GM18526 (cell line): Measurements from ENCODE around the gene MKRN3.

Experiments
- POLR2A ChIP-seq: IDR thresholded peaks from 3 replicates; pipeline ENCODE4 v1.6.1; 2011; ENCODE audit not compliant: insufficient read length; ENCODE audit errors: extremely low read depth

MKRN3 gene

DNA sequence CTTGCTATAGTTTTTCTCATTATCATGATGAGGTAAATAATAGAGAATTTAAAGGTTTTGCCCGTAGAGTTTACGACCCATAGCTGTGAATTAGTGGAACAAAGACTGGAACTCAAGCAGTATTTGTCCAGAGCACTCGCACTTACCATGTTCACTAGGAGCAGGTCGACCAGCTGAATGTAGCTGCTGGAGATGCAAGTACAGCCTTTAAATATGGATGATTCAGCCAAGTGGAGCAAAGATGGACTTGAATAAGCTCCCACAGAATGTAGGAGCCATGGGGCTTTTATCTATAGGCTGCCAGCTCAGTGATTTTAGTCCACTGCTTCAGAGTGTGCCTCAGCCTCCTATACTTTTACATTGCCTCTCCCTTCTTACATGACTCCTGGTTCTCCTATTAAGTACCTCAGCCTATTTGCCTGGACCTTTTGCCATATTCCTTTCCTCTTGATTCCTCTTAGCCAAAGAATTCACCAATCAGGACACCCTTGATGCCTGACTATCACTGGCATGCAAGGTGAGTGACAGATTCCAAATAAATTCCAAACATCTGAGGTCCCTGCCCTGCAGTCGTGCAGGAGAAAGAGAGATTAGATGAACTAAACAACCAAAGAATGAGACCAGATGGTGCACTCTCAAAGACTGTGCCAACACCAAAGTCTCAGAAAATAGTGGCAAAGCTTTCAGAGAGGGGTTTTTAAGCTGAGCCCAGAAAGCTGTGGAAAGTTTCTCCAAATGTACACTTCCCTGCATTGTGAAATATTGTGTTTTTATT lies 3.9 kb downstream of the MKRN3 start:
- TF ChIP-seq POLR2A = no peak

DNA sequence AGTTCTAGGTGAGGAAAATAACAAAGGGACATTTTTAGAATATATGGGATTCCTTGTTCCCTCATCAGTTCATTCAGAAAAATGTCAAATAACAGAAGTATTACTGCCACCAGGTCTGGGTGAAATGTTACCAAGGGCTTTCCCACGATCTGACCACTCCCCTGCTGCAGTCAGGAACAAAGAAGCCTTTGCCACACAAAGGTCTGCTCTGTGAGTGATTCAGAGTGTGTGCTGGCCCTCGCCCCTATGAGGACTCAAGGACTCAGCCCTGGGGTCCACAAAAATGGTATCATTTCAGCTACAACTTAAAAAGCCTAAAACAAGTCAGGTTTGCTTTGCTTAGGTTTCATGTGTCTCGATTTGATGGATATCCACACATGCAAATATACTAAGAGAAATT lies 5.0 kb downstream of the MKRN3 start:
- no peak for TF ChIP-seq POLR2A

- no peak for TF ChIP-seq POLR2A
Observed at GRCh38 chr15:23572844-23573243, 7.4 kb downstream of the MKRN3 start.

- no peak for TF ChIP-seq POLR2A
Observed at GRCh38 chr15:23574742-23575141, 9.3 kb downstream of the MKRN3 start.

- no peak for TF ChIP-seq POLR2A
Observed at GRCh38 chr15:23576061-23576460, 10.6 kb downstream of the MKRN3 start.

GRCh38 chr15:23578521-23579150 lies 13.2 kb downstream of the MKRN3 start:
- TF ChIP-seq POLR2A = no peak

GRCh38 chr15:23588268-23588667 lies 22.8 kb downstream of the MKRN3 start:
- no peak for TF ChIP-seq POLR2A

DNA sequence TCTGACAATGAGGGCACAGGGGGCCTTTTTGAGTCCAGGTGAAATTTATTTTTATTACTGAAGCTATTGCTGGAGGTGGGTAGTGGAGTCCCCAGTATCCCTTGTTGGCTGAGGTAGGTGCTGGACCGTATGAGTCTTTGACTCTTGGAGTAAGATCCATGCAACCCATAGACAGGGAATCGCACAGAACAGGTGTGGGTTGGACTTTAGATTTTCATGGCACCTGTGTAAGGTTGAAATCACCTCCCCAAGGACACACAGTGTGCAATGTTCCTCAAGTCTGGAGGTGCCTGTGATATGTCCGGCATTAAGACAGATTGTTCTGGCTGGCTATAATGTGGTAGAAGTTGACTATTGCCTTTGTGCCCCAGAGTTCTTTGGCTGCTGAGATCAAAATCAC lies 23.5 kb downstream of the MKRN3 start:
- TF ChIP-seq POLR2A = no peak

DNA sequence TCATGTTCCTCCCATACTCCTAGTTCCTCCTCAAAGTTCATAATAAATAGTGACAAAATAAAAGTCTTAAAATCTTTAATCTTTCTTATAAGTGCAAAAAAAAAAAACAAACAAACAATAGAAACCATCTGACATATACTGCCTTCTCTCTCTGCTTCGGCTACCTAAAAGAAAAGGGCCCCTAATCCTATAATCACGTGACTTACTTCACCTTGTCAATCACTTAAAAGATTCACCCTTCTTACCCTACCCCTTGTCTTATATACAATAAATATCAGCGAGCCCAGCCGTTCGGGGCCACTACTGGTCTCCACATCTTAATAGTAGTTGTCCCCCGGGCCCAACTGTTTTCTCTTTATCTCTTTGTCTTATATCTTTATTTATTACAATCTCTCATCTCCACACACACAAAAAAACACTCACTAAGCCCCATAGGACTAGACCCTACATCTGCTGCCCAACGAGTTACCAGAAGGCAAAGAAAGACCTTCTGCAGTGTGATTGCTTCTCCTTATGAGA lies 28.8 kb downstream of the MKRN3 start:
- no peak for TF ChIP-seq POLR2A

- TF ChIP-seq POLR2A = no peak
Observed at GRCh38 chr15:23595368-23595767, 29.9 kb downstream of the MKRN3 start.

GRCh38 chr15:23596736-23597135 lies 31.3 kb downstream of the MKRN3 start:
- TF ChIP-seq POLR2A = no peak

- TF ChIP-seq POLR2A = no peak
Observed at GRCh38 chr15:23599053-23599452, 33.6 kb downstream of the MKRN3 start.

DNA sequence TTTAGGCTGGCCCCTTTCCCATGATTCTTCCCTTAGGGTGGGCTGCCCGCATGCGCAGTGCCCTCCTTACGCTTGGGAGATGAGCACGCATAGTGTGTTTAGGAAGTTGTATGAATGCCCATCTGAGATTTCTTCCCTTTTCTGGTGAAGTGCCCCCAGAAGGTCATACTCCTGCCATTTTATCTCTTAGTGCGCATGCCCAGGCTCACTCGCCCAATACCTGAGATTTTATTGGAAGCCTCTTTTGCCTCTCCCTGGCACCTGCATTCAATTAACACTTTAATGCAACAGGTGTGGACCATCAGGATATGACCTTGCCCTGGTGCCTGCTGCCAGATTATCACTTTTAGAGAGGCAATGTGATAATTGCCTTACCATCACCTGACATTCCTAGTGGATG lies 36.6 kb downstream of the MKRN3 start:
- TF ChIP-seq POLR2A = no peak

DNA sequence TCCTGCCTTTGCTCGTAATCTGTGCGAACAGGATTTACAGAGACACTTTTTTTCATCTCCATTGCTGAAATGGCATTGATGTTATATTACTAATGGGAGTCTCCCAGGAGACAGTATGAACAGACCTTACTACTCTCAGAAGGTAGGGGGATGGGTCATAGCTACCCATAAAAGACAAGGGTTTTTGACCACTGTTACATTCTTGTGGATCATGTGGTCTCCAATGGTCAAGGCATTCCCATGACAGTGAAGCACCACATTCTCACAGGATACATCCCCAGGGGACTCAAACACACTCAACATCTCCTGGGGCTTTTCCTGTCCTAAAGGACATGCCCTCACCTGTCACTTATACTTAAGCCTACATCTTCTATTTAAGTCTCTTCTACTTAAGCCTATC lies 40.8 kb downstream of the MKRN3 start:
- no peak for TF ChIP-seq POLR2A

DNA sequence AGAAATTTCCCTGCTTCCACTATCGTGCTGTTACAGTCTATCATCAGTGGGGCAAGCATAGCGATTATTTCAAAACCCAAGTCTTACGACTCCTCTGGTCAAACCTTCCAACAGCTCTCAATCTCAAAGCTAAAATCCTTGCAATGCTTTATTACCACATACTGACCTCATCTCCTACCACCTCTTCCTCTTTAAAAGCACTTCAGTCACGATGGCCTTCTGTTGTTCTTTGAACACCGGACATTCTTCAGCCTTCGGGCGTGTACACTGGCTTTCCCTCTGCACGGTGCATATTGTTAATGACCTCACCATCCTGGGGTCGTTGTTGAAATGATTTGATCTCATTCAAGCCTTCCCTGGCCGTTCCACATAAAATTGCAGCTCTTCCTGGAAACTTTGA lies 51.1 kb downstream of the MKRN3 start:
- no peak for TF ChIP-seq POLR2A
